ENCODE measurements around the gene GDI1.
A peak's percentile ranks its signal among the peaks of the same experiment; 100 is the strongest.
"Not testable (repeated sequence)": the region's sequence is repeated elsewhere in the genome, so short reads cannot be mapped to it uniquely, and the experiment has no call there.

The GDI1 gene

DNA sequence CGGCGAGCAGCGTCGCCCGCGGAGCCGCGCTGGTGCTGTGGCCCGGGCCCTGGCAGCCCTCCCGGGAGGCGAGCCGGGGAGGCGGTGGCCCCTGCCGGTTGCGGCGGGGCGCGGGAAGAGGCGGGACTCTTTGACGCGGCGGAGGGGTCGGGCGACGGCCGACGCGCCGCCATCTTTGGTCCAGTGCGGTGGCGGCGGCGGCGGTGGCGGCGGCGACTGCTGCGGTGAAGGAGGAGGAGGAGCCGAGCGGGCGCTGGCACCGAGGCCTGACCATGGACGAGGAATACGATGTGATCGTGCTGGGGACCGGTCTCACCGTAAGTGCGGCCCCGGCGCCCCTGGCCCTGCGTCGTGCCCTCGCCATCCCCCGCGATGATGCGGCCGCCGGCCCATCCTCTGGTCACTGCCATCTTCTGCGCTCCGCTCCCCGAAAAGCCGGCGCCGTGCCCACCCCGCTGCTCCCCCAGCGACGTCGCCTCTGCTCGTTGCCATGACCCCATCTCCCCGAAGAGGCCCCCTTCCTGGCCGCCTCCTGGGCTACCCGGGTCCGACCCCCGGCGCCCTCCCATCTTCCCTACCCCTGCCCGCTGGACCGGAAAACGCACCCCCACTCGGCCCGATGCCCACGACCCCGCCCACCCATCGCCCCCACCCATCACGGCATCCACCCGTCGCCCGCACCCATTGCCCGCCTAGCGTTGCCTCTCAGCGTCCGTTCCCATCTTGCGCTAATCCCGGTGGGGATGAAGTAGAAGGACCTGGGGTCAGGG lies at the start of gene GDI1:
Gene GDI1 (plus strand): TSS at position 172 of the 770 bp plus-strand sequence. CDS start 101 bp downstream, at position 273.
- DNase-seq (ENCODE audit: low read depth) = peak; percentile 47

- DNase-seq (ENCODE audit: low read depth) = not testable (repeated sequence)
Measured at GRCh38 chrX:154388094-154388493, 48.9 kb upstream of the GDI1 start.

DNA sequence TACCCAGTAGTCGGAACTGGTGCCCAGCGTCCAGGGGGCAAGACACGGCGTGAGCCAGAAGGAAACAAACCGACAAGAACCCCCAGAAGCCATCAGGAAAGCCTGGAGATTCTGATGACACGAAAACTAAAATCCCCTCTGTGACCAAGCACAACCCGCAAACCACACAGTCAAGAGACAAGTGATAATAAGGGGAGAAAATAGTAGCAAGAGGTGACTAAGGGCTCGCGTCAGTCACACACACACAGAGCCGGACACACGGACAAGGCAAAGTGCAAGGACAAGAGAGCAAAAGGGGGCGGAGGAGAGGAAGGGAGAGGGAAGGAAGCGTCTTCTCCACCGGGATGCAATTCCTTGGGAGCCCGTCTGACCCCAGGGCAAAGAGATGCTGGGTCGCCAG lies 48.3 kb upstream of the GDI1 start:
- not testable (repeated sequence) for DNase-seq (ENCODE audit: low read depth)

- DNase-seq (ENCODE audit: low read depth) = not testable (repeated sequence)
Measured at GRCh38 chrX:154389812-154390747, 46.9 kb upstream of the GDI1 start.

GRCh38 chrX:154396363-154396762 lies 40.6 kb upstream of the GDI1 start:
- not testable (repeated sequence) for DNase-seq (ENCODE audit: low read depth)

DNA sequence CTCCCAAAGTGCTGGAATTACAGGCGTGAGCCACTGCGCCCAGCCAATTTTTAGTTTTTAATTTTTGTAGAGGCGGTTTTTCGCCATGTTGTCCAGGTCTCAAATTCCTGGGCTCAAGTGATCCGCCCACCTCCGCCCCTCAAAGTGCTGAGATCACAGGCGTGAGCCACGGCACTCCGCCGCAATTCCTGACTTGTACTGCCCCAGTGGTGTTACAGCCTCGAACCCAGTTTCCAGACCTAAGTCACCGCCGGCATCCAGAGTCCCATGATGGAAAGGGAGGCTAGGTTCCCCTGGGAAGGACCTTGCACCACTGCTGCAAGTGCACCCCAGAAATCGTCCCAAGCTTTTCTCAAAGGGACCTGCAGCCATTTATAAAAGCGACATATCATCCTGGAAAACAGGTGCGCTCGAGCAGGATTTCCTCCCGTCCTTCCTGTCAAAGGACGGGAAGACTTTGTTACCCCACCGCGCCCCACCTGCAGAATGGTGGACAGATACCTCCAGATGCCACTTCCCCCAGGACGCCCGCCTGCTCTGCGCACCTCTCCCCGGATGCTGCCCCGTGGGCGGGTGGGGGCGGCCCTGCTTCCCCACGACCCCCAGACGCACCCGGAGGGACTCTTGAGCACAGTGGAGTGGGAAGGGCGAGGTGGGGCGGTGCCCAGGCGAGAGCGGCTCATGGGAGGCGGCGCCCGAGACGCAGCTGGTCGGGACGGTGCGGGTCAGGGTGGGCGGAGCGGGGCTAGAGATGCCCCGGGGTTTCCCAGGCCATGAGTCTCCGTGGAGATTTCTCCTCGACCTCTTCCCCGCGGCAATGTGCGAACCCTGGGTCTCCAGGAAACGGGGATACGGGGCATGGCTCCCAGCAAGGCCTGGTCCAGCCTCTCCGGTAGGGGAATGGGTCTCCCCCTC lies 39.7 kb upstream of the GDI1 start:
- peak; percentile 36 for DNase-seq (ENCODE audit: low read depth)

GRCh38 chrX:154397888-154398667 lies 38.9 kb upstream of the GDI1 start, which contains the start of gene RPL10:
Gene RPL10 (plus strand): TSS chrX:154398377. CDS start chrX:154398520, 143 bp downstream.
- DNase-seq (ENCODE audit: low read depth) = peak; percentile 78

DNA sequence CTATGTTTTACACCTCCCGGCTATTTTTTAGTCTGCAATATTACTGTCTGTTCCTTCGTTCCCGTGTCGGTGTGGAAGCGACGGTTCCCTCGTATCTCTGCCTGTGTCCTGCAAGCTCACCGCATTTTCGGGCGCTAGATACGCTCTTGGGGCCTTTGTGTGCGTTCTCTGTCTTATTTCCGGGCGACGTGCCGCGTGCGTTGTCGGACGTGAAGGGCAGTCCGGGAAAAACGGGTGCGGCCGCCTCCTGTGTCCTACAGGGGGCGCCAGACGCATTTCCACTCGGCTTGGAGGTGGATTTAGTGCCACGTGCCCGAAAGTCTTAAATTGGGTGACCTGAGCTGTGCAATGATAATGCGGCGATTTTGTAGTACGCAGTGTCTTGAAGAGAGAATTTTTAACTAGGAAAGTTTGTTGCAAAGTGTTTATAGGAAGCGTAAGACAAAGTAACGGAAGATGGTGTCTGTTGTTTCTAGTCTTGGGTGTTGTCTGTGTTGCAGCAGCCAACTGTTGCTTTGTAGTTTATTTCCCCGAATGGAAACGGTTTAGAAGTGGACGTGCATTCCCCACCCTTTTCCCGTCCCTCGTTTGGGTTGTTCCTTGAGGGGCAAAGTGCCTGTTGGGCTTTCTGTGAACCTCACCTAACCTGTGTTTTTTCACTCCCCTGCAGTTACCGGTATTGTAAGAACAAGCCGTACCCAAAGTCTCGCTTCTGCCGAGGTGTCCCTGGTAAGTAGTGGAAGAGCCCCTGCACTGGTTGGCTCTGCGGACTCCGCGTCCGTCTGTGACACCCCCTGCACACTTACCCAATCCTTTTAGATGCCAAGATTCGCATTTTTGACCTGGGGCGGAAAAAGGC lies 38.1 kb upstream of the GDI1 start:
- DNase-seq (ENCODE audit: low read depth) = peak; percentile 73

GRCh38 chrX:154399527-154400368 lies 37.2 kb upstream of the GDI1 start:
- DNase-seq (ENCODE audit: low read depth) = no peak

DNA sequence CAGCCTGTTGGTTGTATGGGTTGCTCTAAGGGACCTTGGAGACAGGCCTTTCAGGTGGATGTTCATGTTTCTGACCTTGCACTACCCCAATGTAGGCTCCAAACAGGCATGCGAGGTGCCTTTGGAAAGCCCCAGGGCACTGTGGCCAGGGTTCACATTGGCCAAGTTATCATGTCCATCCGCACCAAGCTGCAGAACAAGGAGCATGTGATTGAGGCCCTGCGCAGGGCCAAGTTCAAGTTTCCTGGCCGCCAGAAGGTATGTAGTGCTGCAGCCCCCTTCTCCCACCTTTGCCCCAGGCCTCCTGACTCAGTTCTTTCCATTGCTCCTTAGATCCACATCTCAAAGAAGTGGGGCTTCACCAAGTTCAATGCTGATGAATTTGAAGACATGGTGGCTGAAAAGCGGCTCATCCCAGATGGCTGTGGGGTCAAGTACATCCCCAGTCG lies 36.6 kb upstream of the GDI1 start:
- DNase-seq (ENCODE audit: low read depth) = not testable (repeated sequence)

DNA sequence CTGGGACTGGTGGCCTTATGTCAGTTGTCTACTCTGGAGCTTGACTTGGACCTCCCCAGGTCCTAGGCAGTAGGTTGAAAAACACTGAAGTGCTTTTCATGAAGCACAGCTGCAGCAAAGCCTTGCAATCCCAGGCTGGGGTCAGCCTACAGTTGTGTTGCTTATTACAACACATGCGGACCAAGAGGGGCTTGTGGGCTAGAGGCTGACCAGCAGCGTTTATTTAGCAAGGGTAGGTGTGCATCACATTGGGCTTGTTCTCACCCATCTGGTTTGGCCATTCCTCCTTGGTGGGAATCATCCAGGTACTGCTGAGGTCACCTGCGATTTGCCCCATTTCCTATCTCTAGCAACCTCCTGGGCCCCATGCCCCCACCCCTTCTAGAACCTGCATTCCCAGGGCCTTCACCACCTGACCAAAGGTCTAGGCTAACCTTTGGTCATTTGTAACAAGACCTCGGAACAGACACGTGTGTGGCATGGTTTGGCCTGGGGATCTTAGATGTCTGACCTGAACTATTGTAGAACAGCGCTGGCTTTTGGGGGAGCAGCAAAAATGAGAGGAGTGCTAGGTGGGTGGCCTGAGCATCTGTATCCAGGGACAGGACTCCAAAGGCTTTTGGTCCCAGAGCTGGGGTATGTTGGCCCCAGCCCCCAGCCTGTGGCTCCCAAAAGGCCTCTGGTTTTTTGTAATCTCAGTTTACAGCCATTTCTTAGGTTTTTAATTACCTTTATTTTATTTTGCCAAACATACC lies 35.7 kb upstream of the GDI1 start:
- no peak for DNase-seq (ENCODE audit: low read depth)

DNA sequence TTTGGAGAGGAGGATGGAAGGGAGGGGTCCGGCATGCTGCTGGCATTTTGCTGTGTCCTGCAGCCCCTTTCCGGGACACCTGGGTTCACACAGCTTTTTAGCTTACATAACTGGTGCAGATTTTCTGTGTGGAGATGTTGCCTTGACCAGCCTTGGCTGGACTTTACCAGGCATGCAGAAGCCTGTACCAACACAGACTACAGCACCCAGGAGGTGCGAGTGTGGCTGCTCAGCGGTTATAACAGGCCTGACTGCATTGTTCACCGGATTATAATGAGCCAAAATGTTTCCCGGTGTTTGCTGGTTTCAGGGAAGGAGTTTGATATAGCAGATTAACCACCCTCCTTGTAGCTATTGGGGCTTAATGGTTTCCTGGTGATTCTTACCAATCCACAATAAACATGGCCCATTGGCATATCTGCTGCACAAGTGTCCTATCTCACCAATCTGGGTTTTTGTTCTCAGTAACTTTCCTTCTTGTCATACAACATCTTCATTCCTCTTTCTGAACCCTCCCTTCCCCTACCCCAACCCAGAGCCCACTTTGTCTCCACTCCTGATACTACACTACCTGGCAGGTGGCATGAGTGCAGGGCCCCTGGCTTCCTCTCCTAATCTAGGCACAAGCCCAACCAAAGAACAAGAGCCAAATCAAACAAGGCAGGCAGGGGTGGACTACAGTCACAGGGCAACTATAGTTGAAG lies 34.9 kb upstream of the GDI1 start:
- DNase-seq (ENCODE audit: low read depth) = no peak

- DNase-seq (ENCODE audit: low read depth) = no peak
Measured at GRCh38 chrX:154402622-154403127, 34.3 kb upstream of the GDI1 start.

DNA sequence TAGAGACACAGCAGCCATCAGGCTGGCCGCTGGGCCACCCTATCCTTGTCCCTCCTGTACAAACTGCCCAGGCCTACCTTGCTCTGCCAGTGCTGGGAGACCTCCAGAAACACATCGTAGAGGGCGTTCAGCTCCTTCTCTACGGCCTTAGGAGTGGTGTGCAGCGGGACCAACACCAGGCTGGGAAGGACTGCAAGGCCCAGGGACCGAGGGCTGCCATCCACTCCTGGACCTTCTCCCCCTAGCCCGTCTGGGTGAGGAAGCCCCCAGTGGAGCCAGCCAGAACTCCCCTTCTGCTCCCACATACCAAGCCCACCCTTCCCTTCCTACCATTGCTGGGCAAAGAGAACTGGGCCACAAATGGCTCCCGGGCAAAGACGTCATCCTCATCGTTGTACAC lies 33.8 kb upstream of the GDI1 start:
- no peak for DNase-seq (ENCODE audit: low read depth)

DNA sequence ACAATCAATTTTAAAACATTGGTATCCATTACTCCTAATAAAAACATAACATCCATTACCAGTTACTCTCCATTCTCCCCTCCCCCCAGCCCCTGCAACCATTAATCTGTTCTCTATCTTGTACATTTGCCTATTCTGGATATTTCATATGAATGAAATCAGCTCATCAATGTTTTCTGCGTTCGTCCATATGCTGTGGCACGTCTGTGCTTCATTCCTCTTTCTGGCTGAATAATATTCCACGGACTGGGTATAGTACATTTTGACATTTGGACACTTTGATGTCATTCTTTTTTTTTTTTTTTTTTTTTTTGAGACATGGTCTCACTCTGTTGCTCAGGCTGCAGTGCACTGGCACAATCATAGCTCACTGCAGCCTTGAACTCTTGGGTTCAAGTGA lies 33.1 kb upstream of the GDI1 start:
- no peak for DNase-seq (ENCODE audit: low read depth)

DNA sequence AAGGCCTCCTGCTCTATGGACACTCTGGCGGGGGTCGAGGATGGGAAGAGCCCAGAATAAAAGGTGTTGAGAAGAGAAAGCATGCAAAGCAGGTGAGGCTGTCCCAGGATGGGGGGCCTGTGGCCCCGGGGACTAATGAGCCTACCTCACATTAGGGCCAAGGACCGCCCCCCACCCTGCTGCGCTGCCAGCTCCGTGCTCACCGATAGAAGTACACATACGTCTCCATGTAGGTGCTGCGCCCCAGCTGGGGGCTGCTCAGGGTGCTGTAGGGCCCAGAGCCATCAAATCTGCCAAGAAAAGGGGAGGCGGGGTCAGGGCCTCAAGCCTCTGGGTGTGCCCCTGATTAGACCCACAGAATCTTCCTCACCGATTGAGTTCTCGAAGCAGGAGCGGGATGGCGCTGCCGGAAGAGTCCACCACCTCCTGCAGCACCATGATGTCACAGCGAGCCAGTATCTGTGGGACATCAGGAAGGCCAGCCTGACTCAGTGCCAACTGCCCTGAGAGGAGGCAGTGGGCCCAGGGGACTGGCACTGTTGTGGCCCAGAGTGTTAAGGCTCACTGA lies 32.2 kb upstream of the GDI1 start:
- DNase-seq (ENCODE audit: low read depth) = no peak

DNA sequence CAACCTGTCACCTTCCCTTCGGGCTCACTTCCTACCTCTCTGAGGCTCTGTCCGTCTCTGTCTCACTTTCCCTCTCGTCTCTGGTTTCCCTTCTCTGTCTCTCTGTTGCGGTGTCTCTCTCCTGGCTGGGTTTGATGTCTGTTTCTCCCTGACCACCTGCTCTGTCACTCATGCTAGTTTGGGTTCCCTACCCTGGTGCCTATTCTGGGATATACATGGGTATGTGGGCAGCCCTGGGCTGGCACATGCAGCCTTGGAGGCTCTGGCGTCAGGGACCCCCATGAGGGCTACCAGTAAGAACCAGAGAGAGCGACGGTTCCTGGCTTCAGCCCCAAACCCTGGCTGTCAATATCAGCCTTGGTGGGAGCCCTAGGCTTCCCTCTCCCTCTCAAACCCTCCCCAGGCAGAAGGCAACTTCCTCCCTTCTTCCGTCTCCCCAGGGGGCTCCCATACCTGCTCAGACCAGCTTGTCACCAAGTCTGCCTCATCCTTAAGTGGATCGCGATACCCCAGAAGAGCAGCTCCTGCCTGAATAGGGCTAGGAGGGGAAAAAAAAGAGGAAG lies 28.2 kb upstream of the GDI1 start:
- DNase-seq (ENCODE audit: low read depth) = no peak

All from activated T-cell treated with anti-CD3 and anti-CD28 coated beads for 1 hour (primary cell).